Measurements from ENCODE around the gene GTPBP2. TPM values are rescaled to one million over a fixed set of nuclear protein-coding genes. Genes with fewer than 3 reads are reported as not detected.

GTPBP2 gene
- total RNA-seq, 1 experiment from 2014 or later = 76.4 TPM

DNA sequence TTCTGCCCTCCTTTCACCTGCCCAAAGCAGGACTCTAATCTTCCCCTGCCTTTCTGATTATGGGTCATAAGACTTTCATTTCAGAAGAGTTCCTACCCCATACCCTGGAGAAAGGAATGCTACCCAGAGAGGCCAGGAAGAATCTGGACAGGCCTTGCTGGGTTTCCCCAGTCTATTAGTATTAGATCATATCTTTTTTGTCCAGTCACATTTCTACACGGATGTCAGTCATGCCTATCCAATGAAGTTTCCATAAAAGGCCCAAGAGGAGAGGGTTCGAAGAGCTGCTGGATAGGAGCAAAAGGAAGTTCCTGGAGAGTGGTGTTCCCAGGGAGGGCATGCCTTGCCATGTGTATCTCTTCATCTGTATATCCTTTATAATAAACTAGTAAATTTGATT, 49.9 kb downstream of the GTPBP2 start:
- no peak overlapping the region for H3K27ac Mint-ChIP-seq
- POLR2A ChIA-PET = no interaction called here
- TF ChIP-seq ZSCAN18 (CRISPR knock-in tag; IDR thresholded peaks at IDR 0.05) (no peak), ZNF425 (CRISPR knock-in tag; conservative IDR thresholded peaks at IDR 0.05) (no peak), TCF7 (CRISPR knock-in tag; IDR thresholded peaks at IDR 0.05; ENCODE audit: low read depth) (no peak), MYBL2 (CRISPR knock-in tag; IDR thresholded peaks at IDR 0.05) (no peak), ATF1 (CRISPR knock-in tag; IDR thresholded peaks at IDR 0.05) (no peak), E2F5 (CRISPR knock-in tag; IDR thresholded peaks at IDR 0.05) (no peak), HMGA2 (CRISPR knock-in tag; IDR thresholded peaks at IDR 0.05) (no peak)
- TF ChIP-seq, protein P1, sequence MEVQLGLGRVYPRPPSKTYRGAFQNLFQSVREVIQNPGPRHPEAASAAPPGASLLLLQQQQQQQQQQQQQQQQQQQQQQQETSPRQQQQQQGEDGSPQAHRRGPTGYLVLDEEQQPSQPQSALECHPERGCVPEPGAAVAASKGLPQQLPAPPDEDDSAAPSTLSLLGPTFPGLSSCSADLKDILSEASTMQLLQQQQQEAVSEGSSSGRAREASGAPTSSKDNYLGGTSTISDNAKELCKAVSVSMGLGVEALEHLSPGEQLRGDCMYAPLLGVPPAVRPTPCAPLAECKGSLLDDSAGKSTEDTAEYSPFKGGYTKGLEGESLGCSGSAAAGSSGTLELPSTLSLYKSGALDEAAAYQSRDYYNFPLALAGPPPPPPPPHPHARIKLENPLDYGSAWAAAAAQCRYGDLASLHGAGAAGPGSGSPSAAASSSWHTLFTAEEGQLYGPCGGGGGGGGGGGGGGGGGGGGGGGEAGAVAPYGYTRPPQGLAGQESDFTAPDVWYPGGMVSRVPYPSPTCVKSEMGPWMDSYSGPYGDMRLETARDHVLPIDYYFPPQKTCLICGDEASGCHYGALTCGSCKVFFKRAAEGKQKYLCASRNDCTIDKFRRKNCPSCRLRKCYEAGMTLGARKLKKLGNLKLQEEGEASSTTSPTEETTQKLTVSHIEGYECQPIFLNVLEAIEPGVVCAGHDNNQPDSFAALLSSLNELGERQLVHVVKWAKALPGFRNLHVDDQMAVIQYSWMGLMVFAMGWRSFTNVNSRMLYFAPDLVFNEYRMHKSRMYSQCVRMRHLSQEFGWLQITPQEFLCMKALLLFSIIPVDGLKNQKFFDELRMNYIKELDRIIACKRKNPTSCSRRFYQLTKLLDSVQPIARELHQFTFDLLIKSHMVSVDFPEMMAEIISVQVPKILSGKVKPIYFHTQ (CRISPR knock-in tag; IDR thresholded peaks at IDR 0.05) = no peak
- DNase-seq (ENCODE audit: low spot score) (no peak), ATAC-seq (no peak)
- CTCF ChIA-PET = no interaction called here
- peaks cover 32% of the 10 kb centered on the region for H3K36me3 Mint-ChIP-seq
- H3K4me1 Mint-ChIP-seq = peaks cover 15% of the 10 kb centered on the region
- H3K4me3 Mint-ChIP-seq = no peak overlapping the region
- H3K27me3 Mint-ChIP-seq (ENCODE audit: low read depth) = no peaks in the 10 kb centered on the region
- H3K9me3 Mint-ChIP-seq = no peaks in the 10 kb centered on the region

DNA sequence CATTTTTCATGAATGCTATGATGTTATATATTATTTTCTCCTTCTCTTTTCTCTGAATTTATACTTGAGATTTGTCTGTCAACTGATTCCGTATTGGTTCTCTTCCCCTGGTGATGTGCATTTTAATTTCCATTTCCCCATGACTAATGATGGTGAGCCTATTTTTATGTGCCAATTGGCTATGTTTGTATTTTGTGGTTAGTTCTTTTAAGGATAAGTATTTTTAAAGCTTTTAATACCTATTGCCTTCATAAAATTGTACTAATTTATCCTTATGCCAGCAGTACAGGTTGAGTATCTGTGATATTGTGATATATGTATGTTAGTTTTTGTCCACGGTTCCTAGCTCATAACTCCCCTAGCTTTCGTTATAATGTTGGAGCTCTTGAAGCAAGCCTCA, 50.3 kb downstream of the GTPBP2 start:
- H3K9me3 Mint-ChIP-seq = no peaks in the 10 kb centered on the region
- H3K27me3 Mint-ChIP-seq (ENCODE audit: low read depth) = no peaks in the 10 kb centered on the region
- ATAC-seq (no peak), DNase-seq (ENCODE audit: low spot score) (no peak)
- peaks cover 15% of the 10 kb centered on the region for H3K4me1 Mint-ChIP-seq
- peaks cover 28% of the 10 kb centered on the region for H3K36me3 Mint-ChIP-seq
- ChIA-PET CTCF (no interaction called here), POLR2A (no interaction called here)
- H3K4me3 Mint-ChIP-seq = no peak overlapping the region
- no peak overlapping the region for H3K27ac Mint-ChIP-seq
- TF ChIP-seq CDX4 (CRISPR knock-in tag; IDR thresholded peaks at IDR 0.05; ENCODE audit: borderline replicate concordance) (no peak), CTCF (IDR thresholded peaks at IDR 0.05) (no peak), ATF2 (CRISPR knock-in tag; IDR thresholded peaks at IDR 0.05; ENCODE audit: borderline replicate concordance, low read depth) (no peak), ZNF138 (CRISPR knock-in tag; conservative IDR thresholded peaks at IDR 0.05) (no peak), HMGA2 (CRISPR knock-in tag; IDR thresholded peaks at IDR 0.05) (no peak), ZNF219 (CRISPR knock-in tag; IDR thresholded peaks at IDR 0.05; ENCODE audit: borderline replicate concordance) (no peak), TCF7 (CRISPR knock-in tag; IDR thresholded peaks at IDR 0.05; ENCODE audit: low read depth) (no peak), ZNF232 (CRISPR knock-in tag; IDR thresholded peaks at IDR 0.05) (no peak), JUN (CRISPR knock-in tag; IDR thresholded peaks at IDR 0.05) (no peak)
- TF ChIP-seq, protein P2, sequence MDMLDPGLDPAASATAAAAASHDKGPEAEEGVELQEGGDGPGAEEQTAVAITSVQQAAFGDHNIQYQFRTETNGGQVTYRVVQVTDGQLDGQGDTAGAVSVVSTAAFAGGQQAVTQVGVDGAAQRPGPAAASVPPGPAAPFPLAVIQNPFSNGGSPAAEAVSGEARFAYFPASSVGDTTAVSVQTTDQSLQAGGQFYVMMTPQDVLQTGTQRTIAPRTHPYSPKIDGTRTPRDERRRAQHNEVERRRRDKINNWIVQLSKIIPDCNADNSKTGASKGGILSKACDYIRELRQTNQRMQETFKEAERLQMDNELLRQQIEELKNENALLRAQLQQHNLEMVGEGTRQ (CRISPR knock-in tag; IDR thresholded peaks at IDR 0.05) = no peak
- TF ChIP-seq, protein P3, sequence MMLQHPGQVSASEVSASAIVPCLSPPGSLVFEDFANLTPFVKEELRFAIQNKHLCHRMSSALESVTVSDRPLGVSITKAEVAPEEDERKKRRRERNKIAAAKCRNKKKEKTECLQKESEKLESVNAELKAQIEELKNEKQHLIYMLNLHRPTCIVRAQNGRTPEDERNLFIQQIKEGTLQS (CRISPR knock-in tag; conservative IDR thresholded peaks at IDR 0.05) = no peak
- TF ChIP-seq, protein P4, sequence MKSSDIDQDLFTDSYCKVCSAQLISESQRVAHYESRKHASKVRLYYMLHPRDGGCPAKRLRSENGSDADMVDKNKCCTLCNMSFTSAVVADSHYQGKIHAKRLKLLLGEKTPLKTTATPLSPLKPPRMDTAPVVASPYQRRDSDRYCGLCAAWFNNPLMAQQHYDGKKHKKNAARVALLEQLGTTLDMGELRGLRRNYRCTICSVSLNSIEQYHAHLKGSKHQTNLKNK (CRISPR knock-in tag; IDR thresholded peaks at IDR 0.05) = no peak
- TF ChIP-seq, protein P5, sequence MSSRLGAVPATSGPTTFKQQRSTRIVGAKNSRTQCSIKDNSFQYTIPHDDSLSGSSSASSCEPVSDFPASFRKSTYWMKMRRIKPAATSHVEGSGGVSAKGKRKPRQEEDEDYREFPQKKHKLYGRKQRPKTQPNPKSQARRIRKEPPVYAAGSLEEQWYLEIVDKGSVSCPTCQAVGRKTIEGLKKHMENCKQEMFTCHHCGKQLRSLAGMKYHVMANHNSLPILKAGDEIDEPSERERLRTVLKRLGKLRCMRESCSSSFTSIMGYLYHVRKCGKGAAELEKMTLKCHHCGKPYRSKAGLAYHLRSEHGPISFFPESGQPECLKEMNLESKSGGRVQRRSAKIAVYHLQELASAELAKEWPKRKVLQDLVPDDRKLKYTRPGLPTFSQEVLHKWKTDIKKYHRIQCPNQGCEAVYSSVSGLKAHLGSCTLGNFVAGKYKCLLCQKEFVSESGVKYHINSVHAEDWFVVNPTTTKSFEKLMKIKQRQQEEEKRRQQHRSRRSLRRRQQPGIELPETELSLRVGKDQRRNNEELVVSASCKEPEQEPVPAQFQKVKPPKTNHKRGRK (CRISPR knock-in tag; IDR thresholded peaks at IDR 0.05; ENCODE audit: borderline replicate concordance) = no peak
